ENCODE results near the gene CPA1.

Gene CPA1

GRCh38 chr7:130400120-130400572 is 19.9 kb downstream of the CPA1 start:
- TF ChIP-seq, protein P1, sequence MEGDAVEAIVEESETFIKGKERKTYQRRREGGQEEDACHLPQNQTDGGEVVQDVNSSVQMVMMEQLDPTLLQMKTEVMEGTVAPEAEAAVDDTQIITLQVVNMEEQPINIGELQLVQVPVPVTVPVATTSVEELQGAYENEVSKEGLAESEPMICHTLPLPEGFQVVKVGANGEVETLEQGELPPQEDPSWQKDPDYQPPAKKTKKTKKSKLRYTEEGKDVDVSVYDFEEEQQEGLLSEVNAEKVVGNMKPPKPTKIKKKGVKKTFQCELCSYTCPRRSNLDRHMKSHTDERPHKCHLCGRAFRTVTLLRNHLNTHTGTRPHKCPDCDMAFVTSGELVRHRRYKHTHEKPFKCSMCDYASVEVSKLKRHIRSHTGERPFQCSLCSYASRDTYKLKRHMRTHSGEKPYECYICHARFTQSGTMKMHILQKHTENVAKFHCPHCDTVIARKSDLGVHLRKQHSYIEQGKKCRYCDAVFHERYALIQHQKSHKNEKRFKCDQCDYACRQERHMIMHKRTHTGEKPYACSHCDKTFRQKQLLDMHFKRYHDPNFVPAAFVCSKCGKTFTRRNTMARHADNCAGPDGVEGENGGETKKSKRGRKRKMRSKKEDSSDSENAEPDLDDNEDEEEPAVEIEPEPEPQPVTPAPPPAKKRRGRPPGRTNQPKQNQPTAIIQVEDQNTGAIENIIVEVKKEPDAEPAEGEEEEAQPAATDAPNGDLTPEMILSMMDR (IDR thresholded peaks at IDR 0.05; ENCODE audit: low read depth, low read length, missing control alignments), result no peak
- DNase-seq (ENCODE audit: low read depth), result no peak
- H3K4me3 ChIP-seq (ENCODE audit: low read depth, low read length), result no peak overlapping the region

- TF ChIP-seq, protein P1 (IDR thresholded peaks at IDR 0.05; ENCODE audit: low read depth, low read length, missing control alignments), result no peak
- no peak for DNase-seq (ENCODE audit: low read depth)
- H3K4me3 ChIP-seq (ENCODE audit: low read depth, low read length), result no peak overlapping the region
These were observed 20.8 kb downstream of the CPA1 start for GRCh38 chr7:130401101-130401500.

- no peak overlapping the region for H3K4me3 ChIP-seq (ENCODE audit: low read depth, low read length)
- no peak for DNase-seq (ENCODE audit: low read depth)
- TF ChIP-seq, protein P1 (IDR thresholded peaks at IDR 0.05; ENCODE audit: low read depth, low read length, missing control alignments), result no peak
These were observed 21.3 kb downstream of the CPA1 start for GRCh38 chr7:130401578-130401977.

DNA sequence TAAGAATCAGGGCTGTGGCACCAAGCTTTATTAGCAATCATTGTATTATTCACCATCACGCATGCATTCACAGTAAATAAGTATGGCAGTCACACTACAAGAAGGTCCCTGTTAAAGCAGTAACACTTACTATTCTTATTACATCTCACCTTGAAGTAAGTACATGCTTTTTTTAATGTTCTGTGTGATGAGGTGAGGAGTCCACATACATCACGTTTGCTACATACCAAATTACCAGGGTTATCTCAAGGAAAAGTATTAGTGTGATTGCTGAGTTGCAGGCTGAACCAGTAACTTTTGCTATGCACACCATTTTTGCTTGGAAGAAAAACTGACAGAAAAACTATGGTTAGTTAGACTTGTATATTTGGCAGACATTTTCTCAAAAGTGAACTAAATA is 24.7 kb downstream of the CPA1 start:
- TF ChIP-seq, protein P1 (IDR thresholded peaks at IDR 0.05; ENCODE audit: low read depth, low read length, missing control alignments), result no peak
- no peak for DNase-seq (ENCODE audit: low read depth)

DNA sequence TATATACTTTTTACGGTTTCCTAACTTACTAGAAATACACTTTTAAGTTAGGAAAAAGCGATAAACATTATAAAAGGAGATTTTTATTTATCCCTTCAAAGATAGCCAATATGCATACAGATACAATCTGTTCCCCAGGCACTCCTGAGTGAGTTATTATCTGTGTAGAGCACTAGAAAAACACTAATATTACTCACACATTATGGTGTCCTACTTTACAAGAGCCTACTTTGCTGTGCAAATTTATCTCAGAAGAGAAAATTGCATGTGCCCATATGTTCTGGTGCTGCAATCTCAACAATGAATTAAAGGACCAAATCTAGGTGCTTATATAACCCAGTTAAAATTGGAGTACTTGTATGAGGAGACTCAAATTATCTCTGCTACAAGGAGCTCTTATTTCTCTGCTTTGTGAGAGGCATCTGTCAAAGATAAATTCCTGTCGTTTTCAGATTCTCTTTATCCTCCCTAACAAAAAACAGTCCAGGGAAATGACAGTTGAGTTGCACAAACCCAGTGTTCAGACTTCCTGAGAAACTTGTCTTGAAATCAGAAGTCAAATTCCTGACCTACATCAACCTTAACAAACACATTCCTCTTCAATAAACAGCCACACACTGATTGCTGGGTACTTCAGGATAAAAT is 28.9 kb downstream of the CPA1 start:
- DNase-seq (ENCODE audit: low read depth), result no peak
- H3K4me3 ChIP-seq (ENCODE audit: low read depth, low read length), result no peak overlapping the region
- TF ChIP-seq, protein P1 (IDR thresholded peaks at IDR 0.05; ENCODE audit: low read depth, low read length, missing control alignments), result no peak

More for the DNA sequence above, 24.7 kb downstream of the CPA1 start:
- H3K4me3 ChIP-seq (ENCODE audit: low read depth, low read length), result no peak overlapping the region

DNA sequence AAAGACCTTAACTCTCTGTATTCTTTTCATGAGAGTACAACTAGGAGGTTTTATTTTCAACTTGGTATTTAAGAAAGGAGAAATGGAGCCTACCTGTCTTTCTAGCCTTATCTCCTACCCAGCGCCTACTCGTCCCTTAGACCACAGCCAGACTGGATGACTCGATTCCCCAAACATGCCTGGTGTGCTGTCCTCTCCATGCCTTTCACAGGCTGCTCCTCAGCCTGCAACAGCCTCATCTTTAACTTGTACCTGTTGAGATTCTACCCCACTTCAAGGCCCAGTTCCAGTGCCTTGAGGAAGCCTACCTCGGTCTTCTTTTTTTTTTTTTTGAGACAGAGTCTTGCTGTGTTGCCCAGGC is 29.4 kb downstream of the CPA1 start:
- no peak for DNase-seq (ENCODE audit: low read depth)
- TF ChIP-seq, protein P1 (IDR thresholded peaks at IDR 0.05; ENCODE audit: low read depth, low read length, missing control alignments), result no peak
- no peak overlapping the region for H3K4me3 ChIP-seq (ENCODE audit: low read depth, low read length)
